GM06990 (cell line): ENCODE data around the gene UBE2U.

Experiments
- DNase-seq: peaks from one replicate; pipeline ENCODE4 v3.0.0-alpha.2; 2011; ENCODE audit not compliant: insufficient read length; ENCODE audit errors: extremely low read depth
- H3K27me3 ChIP-seq: replicated peaks from 2 replicates; pipeline ENCODE4 v1.6.0; 2011; ENCODE audit warnings: low read length; ENCODE audit not compliant: control insufficient read depth, insufficient read depth
- H3K36me3 ChIP-seq: 2 replicates; pipeline ENCODE4 v1.5.1; 2011; ENCODE audit warnings: low read length; ENCODE audit not compliant: control insufficient read depth, insufficient read depth
- H3K4me3 ChIP-seq: replicated peaks from 2 replicates; pipeline ENCODE4 v1.5.1; 2011; ENCODE audit warnings: low read depth, mild to moderate bottlenecking, control low read depth, low read length
- TF ChIP-seq, protein P1 (sequence below): IDR thresholded peaks from 2 replicates; pipeline ENCODE4 v1.5.1; 2011; ENCODE audit warnings: low read length, control low read depth, mild to moderate bottlenecking, inconsistent platforms; ENCODE audit not compliant: insufficient read depth, poor library complexity, severe bottlenecking

The UBE2U gene

DNA sequence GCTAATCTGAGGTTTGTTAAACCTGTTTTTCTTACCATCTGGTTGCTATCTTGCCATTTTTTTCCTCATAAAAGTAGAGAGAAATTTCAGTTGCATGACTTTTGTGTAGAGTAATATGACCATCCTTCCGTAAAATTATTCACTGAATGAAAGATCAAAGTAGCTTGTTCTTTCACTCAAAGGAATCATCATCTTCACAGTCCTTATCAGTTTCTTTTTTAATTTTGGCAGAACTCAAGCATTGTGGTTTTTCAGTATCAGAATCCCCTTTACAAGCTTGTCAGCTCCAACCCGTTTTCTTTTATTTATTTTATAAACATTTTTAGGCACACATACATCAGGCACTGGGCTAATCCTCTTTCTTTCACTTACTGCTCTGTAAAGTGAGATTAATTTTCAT is 91.7 kb downstream of the UBE2U start:
- Histone ChIP-seq H3K36me3 (no peaks in the 10 kb centered on the region), H3K4me3 (no peak overlapping the region), H3K27me3 (no peaks in the 10 kb centered on the region)
- TF ChIP-seq, protein P1, sequence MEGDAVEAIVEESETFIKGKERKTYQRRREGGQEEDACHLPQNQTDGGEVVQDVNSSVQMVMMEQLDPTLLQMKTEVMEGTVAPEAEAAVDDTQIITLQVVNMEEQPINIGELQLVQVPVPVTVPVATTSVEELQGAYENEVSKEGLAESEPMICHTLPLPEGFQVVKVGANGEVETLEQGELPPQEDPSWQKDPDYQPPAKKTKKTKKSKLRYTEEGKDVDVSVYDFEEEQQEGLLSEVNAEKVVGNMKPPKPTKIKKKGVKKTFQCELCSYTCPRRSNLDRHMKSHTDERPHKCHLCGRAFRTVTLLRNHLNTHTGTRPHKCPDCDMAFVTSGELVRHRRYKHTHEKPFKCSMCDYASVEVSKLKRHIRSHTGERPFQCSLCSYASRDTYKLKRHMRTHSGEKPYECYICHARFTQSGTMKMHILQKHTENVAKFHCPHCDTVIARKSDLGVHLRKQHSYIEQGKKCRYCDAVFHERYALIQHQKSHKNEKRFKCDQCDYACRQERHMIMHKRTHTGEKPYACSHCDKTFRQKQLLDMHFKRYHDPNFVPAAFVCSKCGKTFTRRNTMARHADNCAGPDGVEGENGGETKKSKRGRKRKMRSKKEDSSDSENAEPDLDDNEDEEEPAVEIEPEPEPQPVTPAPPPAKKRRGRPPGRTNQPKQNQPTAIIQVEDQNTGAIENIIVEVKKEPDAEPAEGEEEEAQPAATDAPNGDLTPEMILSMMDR = no peak
- no peak for DNase-seq

GRCh38 chr1:64295561-64295960 is 92.1 kb downstream of the UBE2U start:
- Histone ChIP-seq H3K27me3 (no peaks in the 10 kb centered on the region), H3K36me3 (no peaks in the 10 kb centered on the region), H3K4me3 (no peak overlapping the region)
- TF ChIP-seq, protein P1 = no peak
- no peak for DNase-seq

- Histone ChIP-seq H3K4me3 (no peak overlapping the region), H3K36me3 (no peaks in the 10 kb centered on the region), H3K27me3 (no peaks in the 10 kb centered on the region)
- TF ChIP-seq, protein P1 = no peak
- no peak for DNase-seq
Measured at GRCh38 chr1:64296459-64296858, 93.0 kb downstream of the UBE2U start.

DNA sequence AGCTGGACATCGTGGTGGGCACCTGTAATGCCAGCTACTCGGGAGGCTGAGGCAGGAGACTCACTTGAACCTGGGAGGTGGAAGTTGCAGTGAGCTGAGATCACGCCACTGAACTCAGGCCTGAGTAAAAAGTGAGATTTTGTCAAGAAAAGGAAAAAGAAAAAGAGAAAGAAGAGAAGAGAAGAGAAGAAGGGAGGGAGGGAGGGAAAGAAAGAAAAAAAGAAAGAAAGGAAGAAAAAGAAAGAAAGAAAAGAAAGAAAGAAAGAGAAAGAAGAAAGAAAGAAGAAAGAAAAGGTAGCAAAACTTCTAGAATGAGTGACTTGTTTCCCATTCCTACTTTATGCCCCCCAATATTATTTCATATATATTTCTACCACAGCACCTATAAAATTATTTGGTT is 98.8 kb downstream of the UBE2U start:
- H3K36me3 ChIP-seq = no peaks in the 10 kb centered on the region
- no peaks in the 10 kb centered on the region for H3K27me3 ChIP-seq
- TF ChIP-seq, protein P1 = no peak
- DNase-seq = no peak
- no peak overlapping the region for H3K4me3 ChIP-seq

- Histone ChIP-seq H3K36me3 (no peaks in the 10 kb centered on the region), H3K4me3 (no peak overlapping the region), H3K27me3 (no peaks in the 10 kb centered on the region)
- DNase-seq = no peak
- TF ChIP-seq, protein P1 = no peak
Measured at GRCh38 chr1:64302971-64303370, 99.5 kb downstream of the UBE2U start.

DNA sequence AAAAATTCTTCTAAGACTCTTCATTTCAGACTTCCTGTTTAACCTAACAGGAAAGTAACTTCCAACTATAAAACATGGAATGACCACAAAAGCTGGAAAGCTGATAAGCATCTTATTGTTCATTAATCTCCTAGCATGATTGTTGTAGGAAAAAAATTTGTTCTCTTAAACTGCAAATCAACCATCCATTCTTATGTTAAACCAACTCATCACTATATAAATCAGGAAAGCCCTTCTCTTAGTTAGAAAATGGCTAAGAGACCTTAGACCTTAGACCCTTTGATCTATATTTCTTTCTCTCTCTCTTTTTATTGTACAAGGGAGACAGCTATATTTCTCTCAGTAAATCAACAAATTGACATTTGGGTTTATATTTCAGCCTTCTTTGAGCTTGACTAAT is 101.4 kb downstream of the UBE2U start:
- DNase-seq = no peak
- H3K4me3 ChIP-seq = no peak overlapping the region
- TF ChIP-seq, protein P1 = no peak

More for the DNA sequence above, 101.4 kb downstream of the UBE2U start:
- H3K27me3 ChIP-seq = no peaks in the 10 kb centered on the region
- no peaks in the 10 kb centered on the region for H3K36me3 ChIP-seq
